Stimulated activated CD8-positive, alpha-beta memory T cell treated with anti-CD3 and anti-CD28 coated beads, Interleukin-12 subunit alpha, Interleukin-12 subunit beta, amount 100 ng/mL, for 24 hours (primary cell): ENCODE data around the gene SERAC1.

ENCODE experiments used
- DNase-seq: peaks from one replicate; pipeline ENCODE4 v3.0.0-alpha.2; 2020; ENCODE audit errors: extremely low read depth

The SERAC1 gene

GRCh38 chr6:158122048-158122447 is 46.0 kb downstream of the SERAC1 start:
- no peak for DNase-seq

GRCh38 chr6:158121335-158121734 is 46.7 kb downstream of the SERAC1 start:
- no peak for DNase-seq

GRCh38 chr6:158118886-158119285 is 49.2 kb downstream of the SERAC1 start:
- DNase-seq, result no peak

- no peak for DNase-seq
Measured at GRCh38 chr6:158115508-158115907, 52.6 kb downstream of the SERAC1 start.

GRCh38 chr6:158115102-158115501 is 53.0 kb downstream of the SERAC1 start:
- DNase-seq, result no peak

- no peak for DNase-seq
Measured at GRCh38 chr6:158113802-158114201, 54.3 kb downstream of the SERAC1 start.

- no peak for DNase-seq
Measured at GRCh38 chr6:158111987-158112386, 56.1 kb downstream of the SERAC1 start.

GRCh38 chr6:158110986-158111385 is 57.1 kb downstream of the SERAC1 start:
- DNase-seq, result no peak

- no peak for DNase-seq
Measured at GRCh38 chr6:158109748-158110147, 58.3 kb downstream of the SERAC1 start.

- no peak for DNase-seq
Measured at GRCh38 chr6:158104696-158105095, 63.4 kb downstream of the SERAC1 start.

GRCh38 chr6:158103228-158103627 is 64.8 kb downstream of the SERAC1 start:
- DNase-seq, result no peak

- no peak for DNase-seq
Measured at GRCh38 chr6:158095671-158096070, 72.4 kb downstream of the SERAC1 start.

GRCh38 chr6:158095031-158095430 is 73.0 kb downstream of the SERAC1 start:
- no peak for DNase-seq

- no peak for DNase-seq
Measured at GRCh38 chr6:158092806-158093205, 75.3 kb downstream of the SERAC1 start.

GRCh38 chr6:158087224-158087867 is 80.7 kb downstream of the SERAC1 start:
- DNase-seq, result no peak

- no peak for DNase-seq
Measured at GRCh38 chr6:158086504-158087223, 81.4 kb downstream of the SERAC1 start.

GRCh38 chr6:158086054-158086503 is 82.0 kb downstream of the SERAC1 start:
- DNase-seq, result no peak

- DNase-seq, result no peak
Measured at GRCh38 chr6:158085261-158086053, 82.6 kb downstream of the SERAC1 start.

- no peak for DNase-seq
Measured at GRCh38 chr6:158083455-158084325, 84.4 kb downstream of the SERAC1 start.

GRCh38 chr6:158081657-158081935 is 86.5 kb downstream of the SERAC1 start:
- DNase-seq, result no peak

GRCh38 chr6:158080849-158081656 is 87.0 kb downstream of the SERAC1 start:
- DNase-seq, result no peak
